Cardiac muscle cell (in vitro differentiated cells and primary cell): ENCODE results near the gene RHCE. TPM values are rescaled to one million over a fixed set of nuclear protein-coding genes. Genes with fewer than 3 reads are reported as not detected.
"Not testable (repeated sequence)": the region's sequence is repeated elsewhere in the genome, so short reads cannot be mapped to it uniquely, and the experiment has no call there.

Experiments
- DNase-seq, 2 donors: peaks; one replicate each; pipeline versions ENCODE4 v3.0.0 to v3.0.0-alpha.2; 2010 to 2017; ENCODE audit warnings: low read depth in 1 of 2, low spot score in 1 of 2
- H3K27ac ChIP-seq: fragments of 200-600 bp; sonication (generic); 2 replicates; pipeline ENCODE4 v1.5.1; 2016
- H3K27me3 ChIP-seq: fragments of 200-600 bp; sonication (generic); 2 replicates; pipeline ENCODE4 v1.6.0; 2016; ENCODE audit warnings: control low read depth
- H3K36me3 ChIP-seq: fragments of 200-600 bp; sonication (generic); 2 replicates; pipeline ENCODE4 v1.5.1; 2016; ENCODE audit warnings: control low read depth
- H3K4me1 ChIP-seq: fragments of 200-600 bp; sonication (generic); 2 replicates; pipeline ENCODE4 v1.8.1; 2017; ENCODE audit warnings: low read depth, mild to moderate bottlenecking, mixed run types
- H3K4me3 ChIP-seq: fragments of 200-600 bp; sonication (generic); 2 replicates; pipeline ENCODE4 v1.5.1; 2016; ENCODE audit warnings: mild to moderate bottlenecking
- H3K9me3 ChIP-seq: fragments of 200-600 bp; sonication (generic); 2 replicates; pipeline ENCODE4 v1.5.1; 2017; ENCODE audit warnings: low read depth, mild to moderate bottlenecking, control low read depth
- CTCF ChIP-seq: IDR thresholded peaks from 2 replicates; pipeline ENCODE4 v1.5.1; 2012; ENCODE audit warnings: low read depth, mild to moderate bottlenecking, low read length
- polyA plus RNA-seq: library from polyadenylated mRNA; unstranded; fragments of >200 nt; fragmentation: Nextera tagmentation; extraction: Ambion mirVana; gene quantifications from 2 replicates; pipeline ENCODE4 v1.2.1, GENCODE V29; 2016
- total RNA-seq: library from RNA; depleted of rRNA; stranded (reverse); fragments of >200 nt; gene quantifications from 2 replicates; pipeline ENCODE4 v1.2.3, GENCODE V29; 2016

RHCE gene
- total and polyA plus RNA-seq, 2 experiments from 2014 or later, result 2.1 to 4.9 TPM

- DNase-seq, result no peak
- no peak for TF ChIP-seq CTCF
- H3K27ac ChIP-seq, result no peak overlapping the region
- H3K4me3 ChIP-seq, result no peak overlapping the region
- peaks cover 4% of the 10 kb centered on the region for H3K4me1 ChIP-seq
- peaks cover 15% of the 10 kb centered on the region for H3K36me3 ChIP-seq
- H3K9me3 ChIP-seq, result no peaks in the 10 kb centered on the region
- no peaks in the 10 kb centered on the region for H3K27me3 ChIP-seq
Measured at GRCh38 chr1:25450891-25451290, 30.3 kb upstream of the RHCE start.

DNA sequence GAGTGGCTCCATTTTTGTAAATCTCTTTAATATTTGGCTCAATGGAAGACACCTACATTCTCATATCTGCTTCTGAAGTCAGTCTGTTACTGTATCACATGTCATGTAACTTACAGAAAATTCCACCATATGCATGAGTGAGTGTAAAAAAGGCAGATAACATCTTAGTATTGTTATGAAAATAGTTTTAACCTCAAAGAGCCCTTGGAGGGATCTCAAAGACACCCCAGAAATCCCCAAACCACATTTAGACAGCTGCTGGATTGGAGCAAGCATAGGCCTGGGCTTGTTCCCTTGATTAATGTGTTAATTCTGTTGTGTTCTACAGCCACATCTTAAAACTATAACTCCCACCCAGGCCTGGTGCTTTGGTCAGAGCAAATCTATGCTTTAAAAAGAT is 26.9 kb upstream of the RHCE start:
- Histone ChIP-seq H3K4me1 (peaks cover 7% of the 10 kb centered on the region), H3K36me3 (peaks cover 11% of the 10 kb centered on the region), H3K9me3 (no peaks in the 10 kb centered on the region), H3K27me3 (no peaks in the 10 kb centered on the region), H3K27ac (no peak overlapping the region), H3K4me3 (no peak overlapping the region)
- no peak for TF ChIP-seq CTCF
- no peak for DNase-seq

- Histone ChIP-seq H3K27me3 (no peaks in the 10 kb centered on the region), H3K9me3 (no peaks in the 10 kb centered on the region)
- TF ChIP-seq CTCF, result no peak
Measured at GRCh38 chr1:25445993-25446538, 25.4 kb upstream of the RHCE start.

DNA sequence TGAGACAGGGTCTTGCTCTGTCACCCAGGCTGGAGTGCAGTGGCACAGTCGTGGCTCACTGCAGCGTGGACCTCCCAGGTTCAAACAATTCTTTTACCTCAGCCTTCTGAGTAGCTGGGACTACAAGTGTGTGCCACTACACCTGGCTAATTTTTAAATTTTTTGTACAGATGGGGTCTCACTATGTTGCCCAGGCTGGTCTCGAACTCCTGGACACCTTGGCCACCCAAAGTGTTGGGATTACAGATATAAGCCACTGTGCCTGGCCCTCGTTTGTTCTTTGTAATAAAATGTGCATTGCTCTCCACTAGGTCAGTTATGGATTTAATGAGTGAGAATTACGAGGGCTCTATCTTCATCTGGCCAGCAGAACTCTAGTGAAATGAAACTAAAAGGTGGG is 24.0 kb upstream of the RHCE start:
- peaks cover 11% of the 10 kb centered on the region for H3K36me3 ChIP-seq
- H3K27ac ChIP-seq, H3K27me3 ChIP-seq, H3K4me1 ChIP-seq, DNase-seq, H3K9me3 ChIP-seq, H3K4me3 ChIP-seq: not testable (repeated sequence)

More at GRCh38 chr1:25445993-25446538, 25.4 kb upstream of the RHCE start:
- no peak overlapping the region for H3K27ac ChIP-seq
- H3K4me3 ChIP-seq, result no peak overlapping the region
- peaks cover 11% of the 10 kb centered on the region for H3K36me3 ChIP-seq
- no peak for DNase-seq
- peaks cover 7% of the 10 kb centered on the region for H3K4me1 ChIP-seq

- Histone ChIP-seq H3K27me3 (no peaks in the 10 kb centered on the region), H3K9me3 (no peaks in the 10 kb centered on the region), H3K4me3 (no peak overlapping the region), H3K36me3 (peaks cover 8% of the 10 kb centered on the region), H3K27ac (peak overlapping the region; percentile 5), H3K4me1 (peaks cover 7% of the 10 kb centered on the region)
- TF ChIP-seq CTCF, result no peak
- DNase-seq, result no peak
Measured at GRCh38 chr1:25443030-25443699, 22.5 kb upstream of the RHCE start.

DNA sequence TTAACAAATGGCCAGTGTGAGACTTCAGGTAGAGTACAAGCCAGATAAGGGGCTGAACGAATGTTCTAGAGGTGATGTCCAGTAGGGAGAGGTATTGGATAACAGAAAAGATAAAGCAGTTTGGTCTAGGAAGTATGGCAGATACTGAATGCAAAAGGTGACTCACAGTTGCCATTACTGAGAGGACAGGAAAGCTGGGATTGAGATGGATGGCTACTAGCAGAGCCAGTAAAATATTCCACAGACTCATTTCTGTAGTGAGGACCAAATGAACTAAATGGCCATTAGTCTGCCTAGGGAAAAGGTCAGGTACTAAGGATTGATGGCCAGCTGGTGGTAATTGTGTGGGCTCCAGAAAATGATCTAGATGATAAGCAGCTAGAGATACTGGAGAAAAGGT is 21.6 kb upstream of the RHCE start:
- Histone ChIP-seq H3K27me3 (no peaks in the 10 kb centered on the region), H3K4me3 (no peak overlapping the region), H3K9me3 (no peaks in the 10 kb centered on the region), H3K36me3 (peaks cover 3% of the 10 kb centered on the region), H3K27ac (no peak overlapping the region), H3K4me1 (peaks cover 7% of the 10 kb centered on the region)
- no peak for TF ChIP-seq CTCF
- no peak for DNase-seq
